Smooth muscle cell (in vitro differentiated cells): Measurements from ENCODE around the gene PDGFRB. TPM values are rescaled to one million over a fixed set of nuclear protein-coding genes. Genes with fewer than 3 reads are reported as not detected.
A peak's percentile ranks its signal among the peaks of the same experiment; 100 is the strongest.

Source experiments
- DNase-seq: peaks from one replicate; lab custom pipeline; 2025; ENCODE audit not compliant: unreplicated experiment; lab: John Stamatoyannopoulos, UW
- H2AFZ ChIP-seq: fragments of 200-600 bp; sonication (generic); 2 replicates; pipeline ENCODE4 v1.6.0; 2016; ENCODE audit warnings: antibody characterized with exemption, low read depth, mild to moderate bottlenecking
- H3F3A ChIP-seq: fragments of 200-600 bp; sonication (generic); 2 replicates; pipeline ENCODE4 v1.6.0; 2017; ENCODE audit warnings: antibody characterized with exemption, low read depth
- H3K27ac ChIP-seq: fragments of 200-600 bp; sonication (generic); 2 replicates; pipeline ENCODE4 v1.5.1; 2016; ENCODE audit warnings: low read depth, mild to moderate bottlenecking
- H3K27me3 ChIP-seq: fragments of 200-600 bp; sonication (generic); 2 replicates; pipeline ENCODE4 v1.6.1; 2016; ENCODE audit warnings: low read depth, mild to moderate bottlenecking
- H3K36me3 ChIP-seq: fragments of 200-600 bp; sonication (generic); 2 replicates; pipeline ENCODE4 v1.5.1; 2016; ENCODE audit warnings: low read depth
- H3K4me1 ChIP-seq: fragments of 200-600 bp; sonication (generic); 2 replicates; pipeline ENCODE4 v1.5.1; 2016; ENCODE audit warnings: low read depth
- H3K4me2 ChIP-seq: fragments of 200-600 bp; sonication (generic); 2 replicates; pipeline ENCODE4 v1.6.0; 2016; ENCODE audit warnings: mild to moderate bottlenecking
- H3K4me3 ChIP-seq: fragments of 200-600 bp; sonication (generic); 2 replicates; pipeline ENCODE4 v1.5.1; 2016; ENCODE audit warnings: mild to moderate bottlenecking
- H3K79me2 ChIP-seq: fragments of 200-600 bp; sonication (generic); 2 replicates; pipeline ENCODE4 v1.6.0; 2016; ENCODE audit warnings: low read depth, mild to moderate bottlenecking
- H3K9ac ChIP-seq: fragments of 200-600 bp; sonication (generic); 2 replicates; pipeline ENCODE4 v1.6.0; 2016; ENCODE audit warnings: low read depth
- H3K9me3 ChIP-seq: fragments of 200-600 bp; sonication (generic); replicated peaks from 2 replicates; pipeline ENCODE4 v1.5.1; 2016; ENCODE audit warnings: low read depth
- H4K20me1 ChIP-seq: fragments of 200-600 bp; sonication (generic); 2 replicates; pipeline ENCODE4 v1.6.0; 2016; ENCODE audit warnings: low read depth
- WGBS: methylation state at CpG from one replicate; pipeline ENCODE4 v1.1.7; 2016; ENCODE audit warnings: low lambda C conversion rate; 5-methylcytosine and 5-hydroxymethylcytosine counted together
- polyA plus RNA-seq: library from polyadenylated mRNA; unstranded; fragments of >200 nt; fragmentation: Nextera tagmentation; extraction: Ambion mirVana; gene quantifications from 2 replicates; pipeline ENCODE4 v1.2.1, GENCODE V29; 2016
- total RNA-seq: library from RNA; depleted of rRNA; stranded (reverse); fragments of >200 nt; gene quantifications from 2 replicates; pipeline ENCODE4 v1.2.3, GENCODE V29; 2014
- TF ChIP-seq, protein P1 (sequence below): fragments of 200-600 bp; sonication (generic); IDR thresholded peaks from 2 replicates; pipeline ENCODE4 v1.5.1; 2017; ENCODE audit warnings: borderline replicate concordance, mild to moderate bottlenecking, antibody characterized with exemption; ENCODE audit not compliant: insufficient read depth, poor library complexity, severe bottlenecking

The PDGFRB gene
- total and polyA plus RNA-seq, 2 experiments from 2014 or later, result 370 to 522 TPM

GRCh38 chr5:150189728-150190502, 34.3 kb upstream of the PDGFRB start, which contains the start of gene SLC6A7:
Gene SLC6A7, plus strand, starts transcription at chr5:150190062. Its CDS starts 266 bp downstream, at chr5:150190328.
- H3K4me2 ChIP-seq, result peak within 1 kb of the TSS; percentile 80
- no peaks in the 10 kb centered on the region for H4K20me1 ChIP-seq

GRCh38 chr5:150189326-150189725, 33.7 kb upstream of the PDGFRB start:
- peaks cover 44% of the 10 kb centered on the region for H3K27me3 ChIP-seq
- H3K4me3 ChIP-seq, result no peak overlapping the region
- no peaks in the 10 kb centered on the region for H3F3A ChIP-seq
- WGBS, result 77% methylated on average over 3 of the region's 3 CpGs
- H3K79me2 ChIP-seq, result no peaks in the 10 kb centered on the region
- no peak for DNase-seq
- H3K36me3 ChIP-seq, result no peaks in the 10 kb centered on the region
- H4K20me1 ChIP-seq, result no peaks in the 10 kb centered on the region
- no peak overlapping the region for H3K4me2 ChIP-seq
- no peak overlapping the region for H3K9ac ChIP-seq
- peaks cover 7% of the 10 kb centered on the region for H3K4me1 ChIP-seq
- H2AFZ ChIP-seq, result no peak overlapping the region
- H3K9me3 ChIP-seq, result no peaks in the 10 kb centered on the region
- H3K27ac ChIP-seq, result no peak overlapping the region
- TF ChIP-seq, protein P1, sequence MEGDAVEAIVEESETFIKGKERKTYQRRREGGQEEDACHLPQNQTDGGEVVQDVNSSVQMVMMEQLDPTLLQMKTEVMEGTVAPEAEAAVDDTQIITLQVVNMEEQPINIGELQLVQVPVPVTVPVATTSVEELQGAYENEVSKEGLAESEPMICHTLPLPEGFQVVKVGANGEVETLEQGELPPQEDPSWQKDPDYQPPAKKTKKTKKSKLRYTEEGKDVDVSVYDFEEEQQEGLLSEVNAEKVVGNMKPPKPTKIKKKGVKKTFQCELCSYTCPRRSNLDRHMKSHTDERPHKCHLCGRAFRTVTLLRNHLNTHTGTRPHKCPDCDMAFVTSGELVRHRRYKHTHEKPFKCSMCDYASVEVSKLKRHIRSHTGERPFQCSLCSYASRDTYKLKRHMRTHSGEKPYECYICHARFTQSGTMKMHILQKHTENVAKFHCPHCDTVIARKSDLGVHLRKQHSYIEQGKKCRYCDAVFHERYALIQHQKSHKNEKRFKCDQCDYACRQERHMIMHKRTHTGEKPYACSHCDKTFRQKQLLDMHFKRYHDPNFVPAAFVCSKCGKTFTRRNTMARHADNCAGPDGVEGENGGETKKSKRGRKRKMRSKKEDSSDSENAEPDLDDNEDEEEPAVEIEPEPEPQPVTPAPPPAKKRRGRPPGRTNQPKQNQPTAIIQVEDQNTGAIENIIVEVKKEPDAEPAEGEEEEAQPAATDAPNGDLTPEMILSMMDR, result no peak

More at GRCh38 chr5:150189728-150190502, 34.3 kb upstream of the PDGFRB start, which contains the start of gene SLC6A7:
- H3K79me2 ChIP-seq, result no peaks in the 10 kb centered on the region
- peaks cover 44% of the 10 kb centered on the region for H3K27me3 ChIP-seq
- TF ChIP-seq, protein P1, result no peak
- no peak within 1 kb of the TSS for H3K9ac ChIP-seq
- no peaks in the 10 kb centered on the region for H3F3A ChIP-seq
- peaks cover 7% of the 10 kb centered on the region for H3K4me1 ChIP-seq
- no peaks in the 10 kb centered on the region for H3K36me3 ChIP-seq
- WGBS, result 6% methylated on average over 52 of the region's 58 CpGs
- H3K9me3 ChIP-seq, result no peaks in the 10 kb centered on the region
- no peak for DNase-seq
- H3K4me3 ChIP-seq, result peak within 1 kb of the TSS; percentile 32
- no peak within 1 kb of the TSS for H2AFZ ChIP-seq
- no peak within 1 kb of the TSS for H3K27ac ChIP-seq

DNA sequence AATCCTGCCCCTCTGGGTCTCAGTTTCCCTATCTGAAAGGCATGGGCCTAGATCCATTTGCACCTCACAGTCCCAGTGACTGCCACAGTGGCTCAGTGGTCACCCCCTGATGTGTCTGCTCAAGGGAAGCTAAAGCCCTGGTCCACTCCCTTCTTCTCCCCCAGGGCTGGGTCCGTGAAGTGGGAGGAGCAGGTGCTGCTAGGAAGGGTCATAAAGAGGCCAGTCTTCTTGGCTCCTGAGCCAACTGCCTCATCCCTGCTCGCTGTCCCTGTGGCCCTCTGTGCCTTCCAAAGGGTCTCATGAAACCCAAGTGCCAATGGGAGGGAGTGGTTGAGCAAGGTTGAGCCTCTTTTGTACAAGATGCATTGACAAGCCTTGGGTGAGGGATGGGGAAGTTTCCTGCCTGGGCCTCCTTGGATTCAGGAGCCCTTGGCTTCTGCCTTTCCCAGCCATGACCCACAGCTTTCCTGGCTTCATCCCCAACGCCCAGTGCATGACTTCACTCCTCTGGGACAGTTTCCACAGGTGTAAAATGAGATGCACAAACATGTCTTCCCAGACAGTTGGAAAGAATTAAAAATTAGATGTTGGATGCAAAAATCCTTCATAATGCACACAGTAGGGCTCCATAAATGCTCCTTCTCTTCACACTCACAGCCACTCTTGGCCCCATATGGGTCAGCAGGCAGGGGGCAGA, 32.6 kb upstream of the PDGFRB start:
- no peak overlapping the region for H3K27ac ChIP-seq
- peaks cover 7% of the 10 kb centered on the region for H3K4me1 ChIP-seq
- WGBS, result 78% methylated on average over 3 of the region's 3 CpGs
- TF ChIP-seq, protein P1, result no peak
- no peaks in the 10 kb centered on the region for H3K79me2 ChIP-seq
- no peak overlapping the region for H2AFZ ChIP-seq
- no peaks in the 10 kb centered on the region for H3K9me3 ChIP-seq
- no peak overlapping the region for H3K4me3 ChIP-seq
- no peaks in the 10 kb centered on the region for H3F3A ChIP-seq
- DNase-seq, result no peak
- H3K36me3 ChIP-seq, result no peaks in the 10 kb centered on the region
- H3K4me2 ChIP-seq, result no peak overlapping the region
- no peaks in the 10 kb centered on the region for H4K20me1 ChIP-seq
- no peak overlapping the region for H3K9ac ChIP-seq
- peaks cover 44% of the 10 kb centered on the region for H3K27me3 ChIP-seq
